Measurements from ENCODE around the gene GALNT7. TPM values are rescaled to one million over a fixed set of nuclear protein-coding genes. Genes with fewer than 3 reads are reported as not detected.
A peak's percentile ranks its signal among the peaks of the same experiment; 100 is the strongest.

Gene GALNT7
- total and polyA plus RNA-seq, 7 donors, result 0.69 to 3.2 (median 1.6) TPM

- H3K36me3 ChIP-seq (ENCODE audit: insufficient read depth in 1 of 2, low read depth in 1 of 2), result no peaks in the 10 kb centered on the region
- intact Hi-C loops (cut with DNase I), result no loop called here
- H3K4me3 ChIP-seq, result no peak overlapping the region
- ATAC-seq (no peak), DNase-seq (no peak)
- no peaks in the 10 kb centered on the region for H3K27me3 ChIP-seq (ENCODE audit: insufficient read depth in 3 of 3, low read length in 2 of 3)
- no peak overlapping the region for H3K27ac ChIP-seq
- H3K9me3 ChIP-seq, result peaks cover 12% of the 10 kb centered on the region
- 95 to 100% (median 97%) methylated on average over 2 of the region's 2 CpGs for WGBS, 3 donors
- no peak for TF ChIP-seq CTCF (IDR thresholded peaks at IDR 0.05)
- no peaks in the 10 kb centered on the region for H3K4me1 ChIP-seq
Measured at GRCh38 chr4:173205656-173206055, 37.0 kb downstream of the GALNT7 start.

GRCh38 chr4:173208420-173208819 is 39.8 kb downstream of the GALNT7 start:
- Histone ChIP-seq H3K27me3 (ENCODE audit: insufficient read depth in 3 of 3, low read length in 2 of 3) (no peaks in the 10 kb centered on the region), H3K36me3 (ENCODE audit: insufficient read depth in 1 of 2, low read depth in 1 of 2) (no peaks in the 10 kb centered on the region), H3K27ac (no peak overlapping the region), H3K4me3 (no peak overlapping the region), H3K9me3 (peaks cover 12% of the 10 kb centered on the region), H3K4me1 (no peaks in the 10 kb centered on the region)
- WGBS, 3 donors, result 90 to 95% (median 92%) methylated on average over 7 of the region's 7 CpGs
- DNase-seq (no peak), ATAC-seq (no peak)
- TF ChIP-seq CTCF (IDR thresholded peaks at IDR 0.05), result no peak
- intact Hi-C loops (cut with DNase I), result no loop called here

GRCh38 chr4:173211222-173211621 is 42.6 kb downstream of the GALNT7 start:
- TF ChIP-seq CTCF (IDR thresholded peaks at IDR 0.05), result no peak
- no peak overlapping the region for H3K27ac ChIP-seq
- H3K36me3 ChIP-seq (ENCODE audit: insufficient read depth in 1 of 2, low read depth in 1 of 2), result no peaks in the 10 kb centered on the region
- intact Hi-C loops (cut with DNase I), result no loop called here
- H3K4me1 ChIP-seq, result no peaks in the 10 kb centered on the region
- DNase-seq (no peak), ATAC-seq (no peak)
- H3K27me3 ChIP-seq (ENCODE audit: insufficient read depth in 3 of 3, low read length in 2 of 3), result no peaks in the 10 kb centered on the region
- no peak overlapping the region for H3K4me3 ChIP-seq
- H3K9me3 ChIP-seq, result no peaks in the 10 kb centered on the region
- WGBS, 3 donors, result 92 to 97% (median 94%) methylated on average over 1 of the region's 1 CpG

- Histone ChIP-seq H3K27me3 (ENCODE audit: insufficient read depth in 3 of 3, low read length in 2 of 3) (no peaks in the 10 kb centered on the region), H3K9me3 (no peaks in the 10 kb centered on the region), H3K27ac (no peak overlapping the region), H3K4me1 (no peaks in the 10 kb centered on the region), H3K36me3 (ENCODE audit: insufficient read depth in 1 of 2, low read depth in 1 of 2) (no peaks in the 10 kb centered on the region), H3K4me3 (no peak overlapping the region)
- WGBS, 3 donors, result 18 to 28% (median 23%) methylated on average over 1 of the region's 1 CpG
- peak in 2 of 4 donors; percentile 54 to 63 for ATAC-seq
- no peak for TF ChIP-seq CTCF (IDR thresholded peaks at IDR 0.05)
- intact Hi-C loops (cut with DNase I), result no loop called here
- no peak for DNase-seq
Measured at GRCh38 chr4:173211838-173212237, 43.2 kb downstream of the GALNT7 start.

GRCh38 chr4:173212379-173212778 is 43.8 kb downstream of the GALNT7 start:
- H3K27me3 ChIP-seq (ENCODE audit: insufficient read depth in 3 of 3, low read length in 2 of 3), result no peaks in the 10 kb centered on the region
- WGBS, 3 donors, result 37 to 38% (median 38%) methylated on average over 1 of the region's 1 CpG
- DNase-seq (no peak), ATAC-seq (no peak)
- no peak overlapping the region for H3K4me3 ChIP-seq
- H3K36me3 ChIP-seq (ENCODE audit: insufficient read depth in 1 of 2, low read depth in 1 of 2), result no peaks in the 10 kb centered on the region
- intact Hi-C loops (cut with DNase I), result no loop called here
- no peaks in the 10 kb centered on the region for H3K9me3 ChIP-seq
- H3K27ac ChIP-seq, result no peak overlapping the region
- no peaks in the 10 kb centered on the region for H3K4me1 ChIP-seq
- TF ChIP-seq CTCF (IDR thresholded peaks at IDR 0.05), result no peak

Data from psoas muscle (tissue), 8 donors.